Germinal center (tissue), 1 donor: ENCODE data around the gene NXPH3.

Experiments
- DNase-seq: peaks from one replicate; pipeline ENCODE4 v3.0.0; 2012; ENCODE audit warnings: mixed read lengths, low spot score

The NXPH3 gene

GRCh38 chr17:49592263-49592662 is 16.6 kb downstream of the NXPH3 start:
- DNase-seq, result no peak

GRCh38 chr17:49595328-49595727 is 19.7 kb downstream of the NXPH3 start:
- no peak for DNase-seq

GRCh38 chr17:49595980-49596379 is 20.3 kb downstream of the NXPH3 start:
- no peak for DNase-seq

- no peak for DNase-seq
Measured at GRCh38 chr17:49596613-49597244, 21.1 kb downstream of the NXPH3 start.

- DNase-seq, result no peak
Measured at GRCh38 chr17:49597436-49597835, 21.8 kb downstream of the NXPH3 start.

- no peak for DNase-seq
Measured at GRCh38 chr17:49597928-49598655, 22.4 kb downstream of the NXPH3 start.

GRCh38 chr17:49598918-49599317 is 23.2 kb downstream of the NXPH3 start:
- no peak for DNase-seq

- no peak for DNase-seq
Measured at GRCh38 chr17:49600949-49601348, 25.3 kb downstream of the NXPH3 start.

- no peak for DNase-seq
Measured at GRCh38 chr17:49602783-49603182, 27.1 kb downstream of the NXPH3 start.

- DNase-seq, result no peak
Measured at GRCh38 chr17:49603238-49603637, 27.6 kb downstream of the NXPH3 start.

- no peak for DNase-seq
Measured at GRCh38 chr17:49603720-49604119, 28.0 kb downstream of the NXPH3 start.

GRCh38 chr17:49604314-49604869 is 28.7 kb downstream of the NXPH3 start:
- DNase-seq, result no peak

- DNase-seq, result no peak
Measured at GRCh38 chr17:49610883-49611584, 35.4 kb downstream of the NXPH3 start.

GRCh38 chr17:49612726-49613125 is 37.1 kb downstream of the NXPH3 start:
- no peak for DNase-seq

GRCh38 chr17:49613182-49613800 is 37.6 kb downstream of the NXPH3 start:
- no peak for DNase-seq

GRCh38 chr17:49616086-49616485 is 40.4 kb downstream of the NXPH3 start:
- DNase-seq, result no peak

- no peak for DNase-seq
Measured at GRCh38 chr17:49616601-49617131, 41.0 kb downstream of the NXPH3 start.

- no peak for DNase-seq
Measured at GRCh38 chr17:49618028-49618611, 42.4 kb downstream of the NXPH3 start.

GRCh38 chr17:49621420-49621819 is 45.7 kb downstream of the NXPH3 start:
- DNase-seq, result no peak

GRCh38 chr17:49621946-49622529 is 46.4 kb downstream of the NXPH3 start:
- no peak for DNase-seq

- DNase-seq, result no peak
Measured at GRCh38 chr17:49624896-49625295, 49.2 kb downstream of the NXPH3 start.
